NCI-H2029 treated with DMSO at 0.1 percent for 48 hours (cell line): ENCODE data around the gene TSSK3.
"Not testable (repeated sequence)": the region's sequence is repeated elsewhere in the genome, so short reads cannot be mapped to it uniquely, and the experiment has no call there.

Source experiments
- DNase-seq: peaks from one replicate; lab custom pipeline; 2025; lab: John Stamatoyannopoulos, UW

TSSK3 gene

DNA sequence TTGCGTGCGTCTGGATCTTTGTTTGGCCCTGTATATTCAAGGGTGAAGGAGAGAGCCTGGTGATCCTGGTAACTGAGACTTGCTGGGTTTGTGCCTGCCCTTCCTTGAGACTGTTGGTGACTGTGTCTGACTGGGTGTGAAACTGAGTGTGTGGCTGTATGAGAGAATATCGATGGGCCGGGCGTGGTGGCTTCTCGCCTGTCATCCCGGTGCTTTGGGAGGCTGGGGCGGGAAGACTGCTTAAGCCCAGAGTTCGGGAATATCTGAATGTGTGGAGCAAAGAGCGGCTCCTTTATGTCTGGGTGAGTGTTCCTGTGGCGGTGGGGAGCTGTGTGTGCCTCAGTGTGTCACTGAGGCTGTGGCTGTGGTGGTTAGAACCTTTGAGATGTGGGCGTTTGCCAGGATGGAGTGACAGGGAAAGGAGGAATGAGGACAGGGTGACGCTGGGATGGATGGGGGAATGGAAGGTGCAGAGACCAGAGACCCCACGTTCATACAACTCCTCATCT lies 23.6 kb upstream of the TSSK3 start:
- no peak for DNase-seq

DNA sequence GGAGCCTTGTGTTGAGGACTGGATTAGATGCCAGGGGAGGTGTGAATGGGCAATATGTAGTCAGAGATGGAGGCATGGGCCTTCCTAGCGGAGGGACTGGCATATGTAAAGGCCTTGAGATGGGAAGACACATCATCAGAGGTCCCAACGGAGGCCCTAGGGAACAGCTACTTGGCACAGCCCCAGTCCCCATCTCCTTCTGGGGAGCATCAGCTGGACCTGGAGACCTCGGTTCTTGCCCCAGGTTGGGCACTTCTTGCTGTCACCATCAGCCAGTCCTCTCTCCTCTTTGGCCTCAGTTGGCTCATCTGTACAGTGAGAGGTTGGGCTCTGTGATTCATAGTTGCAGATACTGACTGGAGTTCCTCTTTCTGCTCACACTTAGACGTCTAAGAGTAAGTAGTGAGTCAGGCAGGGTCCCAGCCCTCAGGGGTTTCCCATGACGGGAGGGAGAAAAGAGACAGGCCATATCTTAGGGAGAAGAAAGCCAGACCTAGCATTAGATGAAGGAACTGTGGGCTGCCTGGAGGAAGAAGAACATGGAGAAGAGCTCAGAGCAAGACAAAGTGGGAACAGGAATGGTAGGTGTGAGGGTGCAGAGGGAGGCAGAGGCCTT lies 22.9 kb upstream of the TSSK3 start:
- no peak for DNase-seq

DNA sequence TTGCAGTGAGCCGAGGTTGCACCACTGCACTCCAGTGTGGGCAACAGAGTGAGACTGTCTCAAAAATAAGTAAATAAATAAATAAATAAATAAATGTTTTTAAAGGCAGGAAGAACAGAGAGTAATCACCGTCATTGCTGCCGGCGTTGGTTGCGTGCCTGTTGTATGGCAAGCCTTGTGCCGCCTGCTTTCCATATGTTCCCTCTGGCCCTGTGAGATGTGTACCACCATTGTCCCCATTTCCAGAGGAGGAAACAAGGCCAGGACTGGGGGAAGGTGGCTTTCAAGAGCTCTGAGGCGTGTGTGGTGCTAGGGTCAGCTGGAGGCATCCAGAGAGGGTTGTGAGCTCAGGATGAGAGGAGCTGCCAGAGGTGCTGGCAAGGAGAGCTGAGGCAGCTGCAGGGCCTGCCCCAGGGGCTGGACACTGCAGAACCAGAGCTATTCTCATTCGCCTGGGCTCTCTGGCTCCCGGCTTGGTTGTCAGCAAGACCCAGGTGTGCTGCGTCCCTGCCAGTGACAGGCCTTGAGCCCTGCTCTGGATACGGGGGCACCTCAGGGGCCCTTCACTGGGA lies 21.1 kb upstream of the TSSK3 start:
- no peak for DNase-seq

DNA sequence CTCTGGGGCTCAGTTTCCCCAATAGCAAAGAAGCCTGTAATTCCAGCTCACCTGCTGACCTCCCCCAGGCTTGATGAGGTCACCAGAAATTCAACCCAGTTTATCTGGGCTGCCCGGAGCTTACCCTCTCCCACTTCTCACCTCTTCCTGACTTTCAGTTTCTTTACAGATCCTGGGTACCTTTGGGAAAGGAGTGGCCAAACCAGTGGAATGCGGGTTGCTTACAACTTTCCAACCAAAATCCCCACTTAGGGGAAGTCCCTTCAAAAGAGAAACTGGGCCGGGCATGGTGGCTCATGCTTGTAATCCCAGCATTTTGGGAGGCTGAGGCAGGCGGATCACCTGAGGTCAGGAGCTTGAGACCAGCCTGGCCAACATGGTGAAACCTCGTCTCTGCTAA lies 20.4 kb upstream of the TSSK3 start:
- no peak for DNase-seq

DNA sequence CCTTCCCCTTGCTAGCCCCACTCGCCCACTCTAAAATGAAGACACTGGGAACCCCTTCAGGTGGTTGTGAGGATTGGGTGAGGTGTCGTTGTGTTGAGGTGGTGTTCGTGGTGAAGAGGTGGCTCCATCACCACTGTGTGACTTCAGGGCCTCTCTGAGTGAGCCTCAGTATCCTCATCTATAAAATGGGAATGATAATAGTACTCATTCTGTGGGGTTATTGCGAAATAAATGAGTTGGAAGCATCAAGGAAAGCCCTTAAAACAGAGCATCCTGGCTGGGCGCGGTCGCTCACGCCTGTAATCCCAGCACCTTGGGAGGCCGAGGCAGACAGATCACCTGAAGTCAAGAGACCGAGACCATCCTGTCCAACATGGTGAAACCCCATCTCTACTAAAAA lies 19.6 kb upstream of the TSSK3 start:
- no peak for DNase-seq

DNA sequence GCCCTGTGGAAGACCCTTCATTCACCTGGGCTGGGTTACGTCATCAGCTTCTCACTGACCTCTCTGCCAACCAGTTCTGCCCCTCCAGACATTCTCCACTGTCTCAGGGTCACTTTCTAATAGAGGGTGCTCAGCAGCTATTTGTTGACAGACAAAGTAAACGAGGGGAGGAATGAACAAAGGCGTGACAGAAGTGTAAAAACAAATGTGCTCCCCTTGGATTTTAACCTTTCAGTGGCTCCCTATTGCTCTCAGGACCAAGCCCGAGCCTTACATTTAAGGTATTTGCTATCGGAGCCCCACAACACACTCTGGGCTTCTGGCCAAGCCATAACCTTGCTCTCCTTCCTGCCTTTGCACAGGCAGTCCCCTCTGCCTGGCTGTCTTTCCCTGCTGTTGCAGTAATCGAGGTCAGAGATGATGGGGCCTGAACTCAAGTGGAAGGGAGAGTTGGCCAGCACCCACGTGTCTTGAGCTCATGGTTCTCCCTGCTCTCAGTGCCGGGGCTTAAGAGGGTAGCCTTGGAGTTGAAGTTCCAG lies 17.0 kb upstream of the TSSK3 start:
- no peak for DNase-seq

DNA sequence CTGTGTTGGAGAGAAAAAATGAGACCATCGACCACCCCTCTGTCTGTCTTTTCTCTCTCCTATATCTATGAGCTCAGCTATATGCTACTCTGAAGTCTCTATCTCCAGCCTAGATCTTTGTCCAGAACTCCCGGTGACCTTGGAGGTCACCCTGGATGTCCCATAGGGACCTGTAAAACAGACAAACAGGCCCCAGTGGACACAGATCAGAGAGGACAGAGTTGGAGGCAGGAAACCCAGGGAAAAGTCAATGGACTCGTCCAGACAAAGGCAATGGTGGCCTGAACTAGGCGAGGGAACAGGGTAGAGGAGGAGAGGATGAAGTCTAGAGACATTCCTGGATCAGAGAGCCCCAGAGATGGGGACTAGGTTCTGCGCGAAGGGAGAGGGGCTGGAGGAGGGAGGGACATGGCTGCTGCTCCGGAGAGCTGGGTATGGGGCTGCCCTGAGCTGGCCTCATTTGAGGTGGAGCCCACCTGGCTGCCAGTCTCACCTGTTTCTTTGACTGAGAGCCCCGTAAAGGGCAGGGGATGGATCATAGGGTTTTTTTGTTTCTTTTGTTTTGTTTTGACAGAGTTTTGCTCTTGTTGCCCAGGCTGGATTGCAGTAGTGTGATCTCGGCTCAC lies 15.7 kb upstream of the TSSK3 start:
- no peak for DNase-seq

DNA sequence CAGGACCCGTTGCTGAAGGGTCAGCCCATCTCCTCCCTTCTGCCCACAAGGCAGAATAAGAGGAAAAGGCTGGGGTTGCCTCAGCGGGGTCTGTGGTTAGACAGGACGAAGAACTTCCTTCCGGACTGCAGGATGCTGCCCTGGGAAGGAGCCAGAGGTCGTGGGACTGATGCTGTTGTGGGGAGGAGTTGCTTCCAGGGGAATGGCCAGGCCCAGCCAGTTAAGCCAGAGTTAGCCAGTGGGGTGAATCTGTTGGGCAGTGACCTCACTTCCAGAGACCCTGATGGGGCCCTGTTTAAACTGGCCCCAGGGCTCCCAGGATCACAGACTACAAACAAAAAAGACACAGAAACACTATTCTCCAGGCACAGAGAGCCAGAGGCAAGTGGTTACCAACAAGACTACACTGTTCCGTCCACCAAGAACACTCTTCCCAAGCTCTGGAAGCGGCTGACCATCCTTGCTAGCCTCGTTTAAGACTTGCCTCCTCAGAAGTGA lies 13.1 kb upstream of the TSSK3 start:
- no peak for DNase-seq

DNA sequence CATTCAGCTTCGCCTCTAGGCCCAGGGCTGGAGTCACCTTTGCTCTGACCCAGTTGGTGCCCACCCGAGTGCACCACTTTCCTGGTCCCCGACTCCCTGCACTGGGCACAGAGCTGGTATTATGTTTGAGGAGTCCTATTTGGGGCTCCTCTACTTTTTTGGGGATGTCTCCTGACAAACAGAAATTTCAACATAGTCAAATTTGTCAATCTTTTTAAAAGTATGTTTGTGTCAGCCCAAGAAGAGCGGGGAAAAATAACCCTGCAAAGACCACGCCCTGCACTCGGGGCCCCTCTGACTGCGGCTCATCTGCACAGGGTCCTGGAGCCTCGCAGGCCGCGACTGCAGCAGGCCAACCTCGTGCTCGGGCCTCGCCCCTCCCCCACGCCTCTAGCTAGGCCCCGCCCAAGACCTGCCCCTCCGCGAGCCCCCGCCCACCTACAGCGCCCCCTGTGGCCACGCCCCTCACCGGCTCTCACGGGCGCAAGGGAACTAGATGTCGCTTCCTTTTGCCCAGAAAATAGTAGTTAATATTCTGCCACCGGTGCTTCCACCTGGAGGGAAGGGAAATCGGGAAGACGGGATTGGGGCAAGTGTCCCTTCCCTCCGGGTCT lies 11.4 kb upstream of the TSSK3 start:
- DNase-seq, result peak; percentile 73

DNA sequence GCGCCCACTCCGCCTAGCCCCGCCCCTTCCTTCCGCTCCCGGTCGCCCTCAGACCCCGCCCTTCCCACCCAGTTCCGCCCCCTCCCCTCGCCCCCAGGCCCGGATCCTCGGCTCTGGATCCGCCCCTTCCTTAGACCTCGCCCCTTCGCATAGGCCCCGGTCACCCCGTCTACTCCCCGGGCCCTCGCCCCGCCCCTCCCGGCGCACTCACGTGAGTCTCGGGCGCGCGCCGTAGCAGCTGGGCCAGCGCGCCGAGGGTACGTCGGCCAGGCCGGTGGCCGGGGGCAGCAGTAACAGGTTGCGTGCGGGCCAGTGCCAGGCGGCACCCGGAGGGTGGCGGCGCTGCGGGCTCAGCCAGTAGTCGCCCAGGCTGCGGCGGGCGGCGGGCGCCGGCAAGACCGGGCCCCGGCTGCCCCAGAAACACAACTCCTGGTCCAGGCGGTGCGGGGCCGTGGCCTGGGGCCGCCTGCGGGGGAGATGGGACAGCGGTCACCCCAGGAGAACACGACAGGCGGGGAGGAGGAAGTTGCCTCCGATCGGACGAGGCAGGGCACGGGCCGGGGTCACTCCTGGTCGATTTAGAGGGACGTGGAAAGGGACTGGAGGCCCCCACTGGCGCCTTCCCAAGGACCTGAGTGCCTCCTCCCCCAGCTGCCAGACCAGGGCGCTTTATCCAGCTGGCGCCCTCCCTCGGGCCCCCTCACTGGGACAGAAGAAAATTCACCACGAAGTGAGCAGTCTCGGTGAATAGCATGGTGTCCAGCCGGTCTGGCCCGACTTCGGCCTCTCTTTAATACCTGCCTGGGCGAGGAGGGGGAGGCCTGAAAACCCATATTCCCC lies 10.7 kb upstream of the TSSK3 start:
- DNase-seq, result peak; percentile 73

DNA sequence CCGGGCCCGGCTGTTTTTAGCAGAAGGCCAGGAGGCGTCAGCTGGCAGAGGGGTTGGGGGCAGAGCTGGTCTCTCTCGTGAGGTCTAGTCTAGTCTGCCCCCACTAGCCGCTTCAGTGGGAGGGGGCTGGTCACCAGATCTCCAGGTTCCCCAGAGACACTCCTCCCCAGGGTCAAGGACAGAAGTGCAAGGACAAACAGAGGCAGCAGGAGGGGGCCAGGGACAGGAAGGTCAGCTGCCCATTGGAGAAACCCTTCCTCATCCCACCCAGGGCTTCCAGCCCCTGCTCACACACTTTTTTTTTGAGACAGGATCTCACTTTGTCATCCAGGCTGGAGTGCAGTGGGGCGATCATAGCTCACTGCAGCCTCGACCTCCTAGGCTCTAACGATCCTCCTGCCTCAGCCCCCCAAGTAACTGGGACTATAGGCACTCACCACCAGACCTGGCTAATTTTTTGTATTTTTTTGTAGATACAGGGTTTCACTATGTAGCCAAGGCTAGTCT lies 10.0 kb upstream of the TSSK3 start:
- DNase-seq, result no peak

DNA sequence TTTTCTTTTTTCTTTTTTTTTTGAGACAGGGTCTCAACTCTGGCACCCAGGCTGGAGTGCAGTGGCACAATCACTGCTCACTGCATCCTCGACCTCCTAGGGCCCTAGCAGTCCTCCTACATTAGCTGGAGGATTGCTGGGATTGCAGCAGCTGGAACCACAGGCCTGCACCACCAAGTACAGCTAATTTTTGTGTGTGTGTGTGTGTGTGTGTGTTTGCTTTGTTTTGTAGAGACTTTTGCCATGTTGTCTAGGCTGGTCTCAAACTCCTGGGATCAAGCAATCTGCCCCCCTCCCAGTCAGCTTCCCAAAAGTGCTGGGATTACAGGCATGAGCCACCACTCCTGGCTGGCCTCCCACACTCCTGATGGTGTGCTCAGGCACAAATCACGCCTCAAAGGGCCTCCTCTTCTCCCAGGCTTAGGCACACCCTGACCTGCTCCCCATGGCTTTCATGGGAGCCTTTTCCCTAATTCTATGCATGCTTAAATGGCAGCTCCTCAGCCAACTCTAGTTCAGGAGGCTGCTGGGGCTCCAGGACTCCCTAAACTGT lies 9.4 kb upstream of the TSSK3 start:
- no peak for DNase-seq

DNA sequence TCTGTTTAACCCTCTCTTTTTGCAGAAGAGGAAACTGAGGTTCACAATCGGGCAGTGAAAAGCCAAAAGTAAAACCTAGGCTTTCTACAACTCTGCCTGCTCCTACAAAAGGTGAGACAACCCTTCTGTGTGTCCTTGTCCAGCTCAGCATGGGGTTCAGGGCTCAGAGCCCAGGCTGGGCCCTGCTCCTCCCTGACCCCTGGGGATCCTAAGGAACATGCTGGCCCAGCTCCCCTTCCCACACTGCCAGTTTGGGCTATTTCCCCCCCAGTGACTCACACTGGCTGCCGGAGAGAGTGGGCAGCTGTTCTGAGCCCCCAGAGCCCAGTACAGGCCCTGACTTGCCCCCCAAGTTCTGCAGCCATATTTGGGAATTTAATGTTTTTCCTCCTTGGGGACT lies 8.9 kb upstream of the TSSK3 start:
- DNase-seq, result no peak

DNA sequence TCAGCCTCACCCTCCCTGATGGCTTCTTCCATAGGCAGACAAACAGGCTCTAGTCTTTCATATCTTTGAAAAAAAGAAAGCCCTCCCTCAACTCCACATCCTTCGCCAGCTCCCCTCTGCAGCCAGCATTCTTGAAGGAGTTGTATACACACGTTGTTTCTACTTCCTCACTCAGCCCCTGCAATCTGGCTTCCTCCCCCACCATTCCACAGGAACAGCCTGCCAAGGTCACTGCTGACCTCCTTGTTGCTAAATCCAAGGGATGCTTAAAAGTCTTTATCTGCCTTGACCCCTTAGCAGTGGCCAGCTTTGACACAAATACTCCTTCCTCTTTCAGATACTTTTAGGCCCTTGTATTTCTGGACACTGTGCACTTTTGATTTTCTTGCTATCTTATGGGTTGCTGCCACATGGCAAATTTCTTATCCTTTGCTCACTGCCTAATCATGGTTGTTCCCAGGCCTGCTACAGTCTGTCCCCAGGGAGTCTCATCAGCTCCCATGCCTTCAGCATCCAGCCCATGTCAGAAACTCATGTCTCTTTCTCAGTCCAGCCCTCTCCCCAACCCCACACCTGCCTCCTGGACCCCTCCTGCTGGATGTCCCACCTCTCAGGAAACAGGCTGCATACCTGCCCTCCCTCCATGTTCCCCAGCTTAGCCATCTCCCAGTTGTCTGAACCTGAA lies 8.3 kb upstream of the TSSK3 start:
- DNase-seq, result no peak

DNA sequence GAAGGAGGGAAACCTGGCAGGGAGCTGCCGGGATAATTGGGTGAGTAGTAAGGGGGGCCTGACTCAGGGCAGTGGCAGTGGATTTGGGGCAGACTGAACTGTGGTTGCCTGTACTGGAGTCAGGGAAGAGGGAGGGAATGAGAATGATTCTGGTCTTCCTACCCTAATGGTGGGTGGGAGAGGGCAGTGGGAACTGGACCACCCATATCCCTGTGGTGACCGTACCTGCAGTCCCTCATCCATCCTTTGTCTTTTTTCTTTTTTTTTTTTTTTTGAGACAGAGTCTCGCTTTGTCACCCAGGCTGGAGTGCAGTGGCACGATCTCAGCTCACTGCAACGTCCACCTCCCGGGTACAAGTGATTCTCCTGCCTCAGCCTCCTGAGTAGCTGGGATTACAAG lies 6.6 kb upstream of the TSSK3 start:
- DNase-seq, result not testable (repeated sequence)

DNA sequence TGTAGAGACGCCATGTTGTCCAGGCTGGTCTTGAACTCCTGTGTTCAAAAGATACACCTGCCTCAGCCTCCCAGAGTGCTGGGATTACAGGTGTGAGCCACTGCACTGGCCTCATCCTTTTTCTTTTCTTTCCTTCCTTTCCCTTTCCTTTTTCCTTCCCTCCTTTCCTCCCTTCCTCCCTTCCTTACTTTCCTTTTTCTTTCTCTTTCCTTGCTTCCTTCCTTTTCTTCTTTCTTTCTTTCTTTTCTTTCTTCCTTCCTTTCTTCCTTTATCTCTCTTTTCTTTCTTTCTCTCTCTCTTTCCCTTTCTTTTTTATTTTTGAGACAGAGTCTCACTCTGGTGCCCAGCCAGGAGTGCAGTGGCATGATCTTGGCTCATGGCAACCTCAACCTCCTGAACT lies 5.9 kb upstream of the TSSK3 start:
- no peak for DNase-seq

DNA sequence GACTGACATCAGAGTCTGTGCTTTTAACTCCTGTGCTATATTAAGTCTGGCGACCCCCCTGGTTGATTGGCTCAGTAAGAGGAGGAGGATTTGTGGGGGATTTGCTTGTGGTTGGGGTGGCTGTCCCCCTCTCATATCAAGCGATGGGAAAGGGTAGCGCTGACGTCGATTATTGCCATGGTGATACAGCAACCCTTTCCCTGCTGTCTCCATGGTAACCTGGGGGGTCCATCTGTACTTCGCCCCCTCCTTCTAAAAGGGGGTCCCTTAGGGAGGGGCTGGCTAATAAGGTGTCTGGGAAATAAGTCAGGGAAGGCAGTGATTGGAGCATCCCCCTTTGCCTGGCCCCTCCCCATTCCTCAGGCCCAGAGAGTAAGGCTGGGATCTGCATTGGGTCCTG lies 4.7 kb upstream of the TSSK3 start:
- DNase-seq, result no peak

DNA sequence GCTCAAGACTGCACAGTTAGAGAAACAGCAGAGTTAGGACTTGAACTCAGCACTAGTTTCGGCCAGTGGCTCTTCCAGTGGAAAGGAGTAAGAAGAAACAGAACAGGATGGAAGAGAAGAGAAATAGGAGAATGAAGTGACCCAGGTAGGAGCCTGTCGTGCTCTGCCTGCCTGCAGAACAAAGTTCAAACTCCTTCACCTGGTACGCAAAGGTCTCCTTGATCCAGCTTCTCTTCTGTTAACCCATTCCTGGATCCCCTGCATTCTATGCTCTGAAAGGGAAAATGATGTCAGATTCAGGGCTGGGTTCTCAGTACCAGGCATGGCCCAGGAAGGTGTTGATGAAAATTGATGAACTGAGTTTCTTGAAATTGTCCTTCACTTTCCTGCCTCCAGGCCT lies 3.9 kb upstream of the TSSK3 start:
- DNase-seq, result no peak

DNA sequence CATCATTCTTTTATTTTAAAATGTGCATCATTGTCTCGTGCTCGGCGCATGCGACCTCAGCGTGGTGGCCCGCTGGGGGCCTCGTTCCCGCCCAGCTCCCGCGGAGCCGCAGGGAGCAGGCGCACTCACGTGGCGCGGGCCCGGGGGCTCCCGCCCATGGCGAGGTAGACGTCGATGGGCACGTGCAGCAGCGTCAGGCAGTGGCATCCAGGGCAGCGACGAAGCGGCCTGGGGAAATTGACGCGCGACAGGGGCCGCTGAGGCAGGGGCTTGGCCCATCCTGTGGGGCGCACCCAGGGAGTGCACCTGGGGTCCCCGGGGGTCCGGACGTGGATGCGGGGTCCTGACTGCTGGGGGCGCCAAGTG lies 1.0 kb upstream of the TSSK3 start:
- DNase-seq, result no peak

DNA sequence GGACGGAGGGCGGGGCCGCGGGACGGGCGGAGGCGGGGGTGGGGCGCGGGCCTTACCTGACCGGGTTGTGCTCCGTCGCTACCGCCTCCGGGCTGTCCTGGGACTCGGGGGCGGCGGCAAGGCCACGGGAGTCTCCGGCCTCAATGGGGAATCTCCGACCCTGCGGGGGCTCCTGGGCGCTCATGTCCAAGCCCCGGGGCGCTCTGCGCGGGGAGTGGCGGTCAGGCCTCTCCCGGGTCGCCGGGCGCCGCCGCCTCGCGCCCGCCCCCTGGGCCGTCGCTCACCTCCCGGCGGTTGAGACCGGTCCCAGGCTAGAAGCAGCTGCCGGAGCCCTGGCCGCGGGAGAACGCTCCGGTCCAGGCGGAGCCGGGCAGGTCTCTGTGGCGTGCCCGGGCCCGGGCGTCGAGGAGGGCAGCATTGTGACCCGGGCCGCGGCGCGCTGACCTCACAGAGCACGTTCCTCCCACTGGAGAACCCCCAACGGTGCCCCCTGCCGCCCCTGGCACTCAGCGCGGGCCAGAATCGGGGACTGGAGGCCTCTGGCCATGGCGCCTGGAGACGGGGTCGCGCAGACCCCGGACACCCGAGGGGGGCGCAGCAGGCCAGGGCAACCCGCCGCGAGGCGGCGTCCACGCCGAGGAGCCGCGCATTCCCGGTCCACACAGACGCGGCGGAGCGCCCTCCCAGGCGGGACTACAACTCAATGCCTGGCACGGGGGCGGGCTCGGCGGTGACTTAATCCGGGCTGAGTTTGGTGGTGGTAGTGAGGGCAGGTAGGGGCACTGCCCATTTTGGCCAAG lies 465 bp upstream of the TSSK3 start:
- DNase-seq, result no peak
